GM23338 (cell line): ENCODE measurements around the gene TBC1D16. TPM values are rescaled to one million over a fixed set of nuclear protein-coding genes. Genes with fewer than 3 reads are reported as not detected.
"Not testable (repeated sequence)": the region's sequence is repeated elsewhere in the genome, so short reads cannot be mapped to it uniquely, and the experiment has no call there.

Source experiments
- ATAC-seq: fragments of 200-7000 bp; cut with Tn5 transposase; 3 replicates; pipeline ENCODE4 v1.9.1; 2020
- DNase-seq: peaks from one replicate; pipeline ENCODE4 v3.0.0-alpha.2; 2015; ENCODE audit warnings: low spot score
- H2AFZ ChIP-seq: fragments of 200-600 bp; sonication (generic); 2 replicates; pipeline ENCODE4 v1.8.0; 2016; ENCODE audit warnings: antibody characterized with exemption, mild to moderate bottlenecking, moderate library complexity
- H3F3A ChIP-seq: fragments of 200-600 bp; sonication (generic); replicated peaks from 2 replicates; pipeline ENCODE4 v1.8.0; 2017; ENCODE audit warnings: antibody characterized with exemption, mixed run types, low read depth
- H3K27ac ChIP-seq: fragments of 200-600 bp; sonication (generic); 2 replicates; pipeline ENCODE4 v1.6.1; 2016; ENCODE audit warnings: low read depth
- H3K27me3 ChIP-seq: fragments of 200-600 bp; sonication (generic); 2 replicates; pipeline ENCODE4 v1.8.0; 2016; ENCODE audit warnings: mild to moderate bottlenecking, mixed run types, moderate library complexity; ENCODE audit not compliant: insufficient read depth
- H3K36me3 ChIP-seq: fragments of 200-600 bp; sonication (generic); 2 replicates; pipeline ENCODE4 v1.8.0; 2016; ENCODE audit warnings: mild to moderate bottlenecking; ENCODE audit not compliant: insufficient read depth
- H3K4me1 ChIP-seq: fragments of 200-600 bp; sonication (generic); 2 replicates; pipeline ENCODE4 v1.8.0; 2016; ENCODE audit warnings: mild to moderate bottlenecking, moderate library complexity; ENCODE audit not compliant: insufficient read depth
- H3K4me2 ChIP-seq: fragments of 200-600 bp; sonication (generic); 2 replicates; pipeline ENCODE4 v1.7.1; 2017; ENCODE audit warnings: mixed run types
- H3K4me3 ChIP-seq: fragments of 200-600 bp; sonication (generic); 2 replicates; pipeline ENCODE4 v1.6.1; 2016; ENCODE audit warnings: mixed run types
- H3K79me2 ChIP-seq: fragments of 200-600 bp; sonication (generic); replicated peaks from 2 replicates; pipeline ENCODE4 v1.8.0; 2017; ENCODE audit warnings: mild to moderate bottlenecking; ENCODE audit not compliant: insufficient read depth
- H3K9me2 ChIP-seq: fragments of 200-600 bp; sonication (generic); 2 replicates; pipeline ENCODE4 v1.8.0; 2017; ENCODE audit not compliant: insufficient read depth
- H4K20me1 ChIP-seq: fragments of 200-600 bp; sonication (generic); replicated peaks from 2 replicates; pipeline ENCODE4 v1.8.0; 2017; ENCODE audit warnings: mild to moderate bottlenecking; ENCODE audit not compliant: insufficient read depth
- H3K27ac Mint-ChIP-seq: 2 replicates; pipeline ENCODE4 v1.8.0; 2020; ENCODE audit warnings: inconsistent platforms, mild to moderate bottlenecking, moderate library complexity, mixed read lengths
- H3K27me3 Mint-ChIP-seq: 3 replicates; pipeline ENCODE4 v1.8.0; 2022; ENCODE audit warnings: low read depth, mild to moderate bottlenecking, moderate library complexity, mixed read lengths, inconsistent platforms; ENCODE audit not compliant: insufficient read depth, poor library complexity
- H3K36me3 Mint-ChIP-seq: 3 replicates; pipeline ENCODE4 v1.8.0; 2021; ENCODE audit warnings: low read depth, mild to moderate bottlenecking, inconsistent platforms, moderate library complexity, mixed read lengths
- H3K4me1 Mint-ChIP-seq: 3 replicates; pipeline ENCODE4 v1.8.0; 2020; ENCODE audit warnings: mild to moderate bottlenecking, inconsistent platforms, mixed read lengths
- H3K4me3 Mint-ChIP-seq: 3 replicates; pipeline ENCODE4 v1.8.0; 2021; ENCODE audit warnings: moderate library complexity, mild to moderate bottlenecking, inconsistent platforms, mixed read lengths
- H3K9me3 Mint-ChIP-seq: 3 replicates; pipeline ENCODE4 v1.8.0; 2020; ENCODE audit warnings: moderate library complexity, mild to moderate bottlenecking, inconsistent platforms, mixed read lengths
- CREB1 ChIP-seq: fragments of 250-450 bp; sonication (Bioruptor Pico); IDR thresholded peaks from 2 replicates; pipeline ENCODE4 v1.5.0; 2020; ENCODE audit warnings: low read depth, mild to moderate bottlenecking, moderate library complexity
- STAT1 ChIP-seq: IDR thresholded peaks from one replicate; pipeline ENCODE4 v1.6.1; 2016; ENCODE audit warnings: antibody characterized with exemption; ENCODE audit not compliant: unreplicated experiment
- ZNF331 ChIP-seq: fragments of 250-450 bp; sonication (Bioruptor Pico); IDR thresholded peaks from 2 replicates; pipeline ENCODE4 v1.5.0; 2020; ENCODE audit warnings: low read depth, mild to moderate bottlenecking, moderate library complexity
- polyA plus RNA-seq: library from polyadenylated mRNA; unstranded; fragments of >200 nt; fragmentation: Nextera tagmentation; extraction: Ambion mirVana; gene quantifications from 2 replicates; pipeline ENCODE4 v1.2.1, GENCODE V29; 2016
- total RNA-seq: library from RNA; depleted of rRNA; stranded (reverse); fragments of >200 nt; shearing (Covaris generic); gene quantifications from 2 replicates; pipeline ENCODE4 v1.2.3, GENCODE V29; 2014
- TF ChIP-seq, protein P1 (sequence below), 2 experiments: fragments of 200-600 bp in 1 of 2; sonication (generic) in 1 of 2; conservative IDR thresholded peaks; 2 replicates each; pipeline versions ENCODE4 v1.5.1 to v1.6.1; 2016 to 2017; ENCODE audit warnings: antibody characterized with exemption in 2 of 2, low read depth in 2 of 2, mild to moderate bottlenecking in 2 of 2, moderate library complexity in 1 of 2
- TF ChIP-seq, protein P2 (sequence below): IDR thresholded peaks from one replicate; pipeline ENCODE4 v1.6.1; 2018; ENCODE audit warnings: antibody characterized with exemption; ENCODE audit not compliant: unreplicated experiment

Gene TBC1D16
- total and polyA plus RNA-seq, 2 experiments from 2014 or later, result 16.7 to 104 TPM

DNA sequence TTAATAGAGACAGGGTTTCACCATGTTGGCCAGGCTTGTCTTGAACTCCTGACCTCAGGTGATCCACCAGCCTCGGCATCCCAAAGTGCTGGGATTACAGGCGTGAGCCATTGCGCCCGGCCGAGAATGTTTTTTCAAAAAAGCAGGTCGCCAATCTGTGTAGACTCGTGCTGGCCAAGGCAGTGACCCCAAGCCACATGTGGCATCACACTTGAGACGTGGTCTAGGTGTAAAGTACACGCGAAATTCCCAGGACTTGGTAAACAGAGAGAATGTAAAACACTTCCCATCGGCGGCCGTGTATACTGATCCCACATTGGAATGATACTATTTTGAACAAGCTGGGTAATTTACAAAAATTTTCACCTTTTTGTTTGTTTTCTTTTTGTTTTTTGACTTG is 41.1 kb downstream of the TBC1D16 start (continued):
- TF ChIP-seq, protein P1, sequence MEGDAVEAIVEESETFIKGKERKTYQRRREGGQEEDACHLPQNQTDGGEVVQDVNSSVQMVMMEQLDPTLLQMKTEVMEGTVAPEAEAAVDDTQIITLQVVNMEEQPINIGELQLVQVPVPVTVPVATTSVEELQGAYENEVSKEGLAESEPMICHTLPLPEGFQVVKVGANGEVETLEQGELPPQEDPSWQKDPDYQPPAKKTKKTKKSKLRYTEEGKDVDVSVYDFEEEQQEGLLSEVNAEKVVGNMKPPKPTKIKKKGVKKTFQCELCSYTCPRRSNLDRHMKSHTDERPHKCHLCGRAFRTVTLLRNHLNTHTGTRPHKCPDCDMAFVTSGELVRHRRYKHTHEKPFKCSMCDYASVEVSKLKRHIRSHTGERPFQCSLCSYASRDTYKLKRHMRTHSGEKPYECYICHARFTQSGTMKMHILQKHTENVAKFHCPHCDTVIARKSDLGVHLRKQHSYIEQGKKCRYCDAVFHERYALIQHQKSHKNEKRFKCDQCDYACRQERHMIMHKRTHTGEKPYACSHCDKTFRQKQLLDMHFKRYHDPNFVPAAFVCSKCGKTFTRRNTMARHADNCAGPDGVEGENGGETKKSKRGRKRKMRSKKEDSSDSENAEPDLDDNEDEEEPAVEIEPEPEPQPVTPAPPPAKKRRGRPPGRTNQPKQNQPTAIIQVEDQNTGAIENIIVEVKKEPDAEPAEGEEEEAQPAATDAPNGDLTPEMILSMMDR (conservative IDR thresholded peaks at IDR 0.05; ENCODE audit: low read depth in 2 of 2), result no peak
- TF ChIP-seq ZNF331 (CRISPR knock-in tag), result no peak
- TF ChIP-seq, protein P2, sequence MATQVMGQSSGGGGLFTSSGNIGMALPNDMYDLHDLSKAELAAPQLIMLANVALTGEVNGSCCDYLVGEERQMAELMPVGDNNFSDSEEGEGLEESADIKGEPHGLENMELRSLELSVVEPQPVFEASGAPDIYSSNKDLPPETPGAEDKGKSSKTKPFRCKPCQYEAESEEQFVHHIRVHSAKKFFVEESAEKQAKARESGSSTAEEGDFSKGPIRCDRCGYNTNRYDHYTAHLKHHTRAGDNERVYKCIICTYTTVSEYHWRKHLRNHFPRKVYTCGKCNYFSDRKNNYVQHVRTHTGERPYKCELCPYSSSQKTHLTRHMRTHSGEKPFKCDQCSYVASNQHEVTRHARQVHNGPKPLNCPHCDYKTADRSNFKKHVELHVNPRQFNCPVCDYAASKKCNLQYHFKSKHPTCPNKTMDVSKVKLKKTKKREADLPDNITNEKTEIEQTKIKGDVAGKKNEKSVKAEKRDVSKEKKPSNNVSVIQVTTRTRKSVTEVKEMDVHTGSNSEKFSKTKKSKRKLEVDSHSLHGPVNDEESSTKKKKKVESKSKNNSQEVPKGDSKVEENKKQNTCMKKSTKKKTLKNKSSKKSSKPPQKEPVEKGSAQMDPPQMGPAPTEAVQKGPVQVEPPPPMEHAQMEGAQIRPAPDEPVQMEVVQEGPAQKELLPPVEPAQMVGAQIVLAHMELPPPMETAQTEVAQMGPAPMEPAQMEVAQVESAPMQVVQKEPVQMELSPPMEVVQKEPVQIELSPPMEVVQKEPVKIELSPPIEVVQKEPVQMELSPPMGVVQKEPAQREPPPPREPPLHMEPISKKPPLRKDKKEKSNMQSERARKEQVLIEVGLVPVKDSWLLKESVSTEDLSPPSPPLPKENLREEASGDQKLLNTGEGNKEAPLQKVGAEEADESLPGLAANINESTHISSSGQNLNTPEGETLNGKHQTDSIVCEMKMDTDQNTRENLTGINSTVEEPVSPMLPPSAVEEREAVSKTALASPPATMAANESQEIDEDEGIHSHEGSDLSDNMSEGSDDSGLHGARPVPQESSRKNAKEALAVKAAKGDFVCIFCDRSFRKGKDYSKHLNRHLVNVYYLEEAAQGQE, result no peak
- no peak for TF ChIP-seq STAT1
- no peak for TF ChIP-seq CREB1 (CRISPR knock-in tag)

DNA sequence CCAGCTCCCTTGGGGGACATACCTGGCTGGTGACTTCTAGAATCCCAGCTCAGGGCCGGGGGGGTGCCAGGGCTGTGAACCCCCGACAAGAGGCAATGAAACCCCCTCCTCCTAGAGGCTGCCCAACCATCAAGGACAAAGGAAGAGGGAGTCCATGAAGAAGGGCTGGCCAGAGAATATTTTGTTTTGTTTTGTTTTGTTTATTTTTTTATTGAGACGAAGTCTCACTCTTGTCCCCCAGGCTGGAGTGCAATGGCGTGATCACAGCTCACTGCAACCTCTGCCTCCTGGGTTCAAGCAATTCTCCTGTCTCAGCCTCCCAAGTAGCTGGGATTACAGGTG is 41.5 kb downstream of the TBC1D16 start:
- H3F3A ChIP-seq, H3K36me3 ChIP-seq, H3K27me3 ChIP-seq, DNase-seq, H3K4me3 ChIP-seq, H4K20me1 ChIP-seq, H3K36me3 Mint-ChIP-seq, H3K4me3 Mint-ChIP-seq, H2AFZ ChIP-seq, H3K9me3 Mint-ChIP-seq, ATAC-seq, H3K9me2 ChIP-seq: not testable (repeated sequence)
- peaks cover 27% of the 10 kb centered on the region for H3K79me2 ChIP-seq
- H3K27ac ChIP-seq, result peak overlapping the region; percentile 91
- Mint-ChIP-seq H3K27ac (peak overlapping the region; percentile 93), H3K4me1 (peaks cover 53% of the 10 kb centered on the region), H3K27me3 (peaks cover 16% of the 10 kb centered on the region)
- H3K4me1 ChIP-seq, result peaks cover 37% of the 10 kb centered on the region
- peak overlapping the region; percentile 81 for H3K4me2 ChIP-seq

DNA sequence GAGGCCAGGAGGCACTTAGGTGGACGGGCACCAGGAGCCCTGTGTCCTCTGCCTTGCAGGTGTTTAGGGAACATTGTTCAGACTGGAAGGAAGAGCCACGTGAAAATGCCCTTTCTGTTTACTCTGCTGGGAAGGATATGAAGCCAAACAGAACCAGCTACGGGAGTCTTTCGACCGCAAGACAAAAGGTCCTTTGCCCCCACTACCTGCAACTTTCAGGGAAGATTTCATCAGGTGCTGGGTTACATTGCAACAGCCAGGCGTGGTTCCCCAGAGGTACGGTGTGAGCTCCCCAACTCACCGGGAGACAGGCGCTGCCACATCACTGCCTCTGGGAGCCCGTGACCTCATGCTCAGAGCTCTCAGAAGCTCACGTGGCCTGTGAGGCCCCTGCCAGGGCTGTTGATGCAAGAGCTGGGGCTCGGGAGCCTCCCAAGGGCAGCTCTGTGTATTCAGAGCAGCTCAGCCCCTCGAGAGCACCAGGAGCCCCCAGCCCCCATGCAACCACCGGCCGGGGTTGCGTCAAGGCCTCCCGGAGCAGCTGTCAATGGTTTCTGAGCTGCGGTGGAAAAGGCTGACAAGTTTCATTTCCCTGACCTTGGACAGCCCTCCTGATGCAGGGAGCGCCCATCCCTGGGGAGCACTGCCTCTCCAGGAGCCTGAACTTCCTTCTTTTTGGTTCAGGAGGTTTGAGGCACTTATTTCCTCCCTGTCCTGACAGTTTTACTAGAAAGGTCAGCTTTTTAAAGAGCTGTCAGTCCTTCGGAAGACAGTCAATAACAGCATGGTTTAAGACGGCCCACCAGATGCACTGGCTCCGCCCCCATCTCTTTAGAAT is 42.1 kb downstream of the TBC1D16 start:
- H3K4me1 Mint-ChIP-seq, result peaks cover 58% of the 10 kb centered on the region
- Histone ChIP-seq H3K36me3 (no peaks in the 10 kb centered on the region), H2AFZ (no peak overlapping the region), H3K9me2 (no peaks in the 10 kb centered on the region), H3K4me1 (peaks cover 41% of the 10 kb centered on the region), H3F3A (peaks cover 7% of the 10 kb centered on the region; the same call in 1 of the 2 replicates), H3K79me2 (peaks cover 33% of the 10 kb centered on the region), H3K27me3 (no peaks in the 10 kb centered on the region), H3K4me3 (no peak overlapping the region), H4K20me1 (peaks cover 10% of the 10 kb centered on the region), H3K27ac (peak overlapping the region; percentile 91), H3K4me2 (peak overlapping the region; percentile 81)
- H3K27ac Mint-ChIP-seq, result peak overlapping the region; percentile 93
- H3K36me3 Mint-ChIP-seq, result no peaks in the 10 kb centered on the region; the same call in 2 of the 3 replicates
- H3K27me3 Mint-ChIP-seq, result peaks cover 16% of the 10 kb centered on the region
- H3K4me3 Mint-ChIP-seq, result peak overlapping the region; percentile 14; the same call in 1 of the 3 replicates
- ATAC-seq, result peak; percentile 23
- peak; percentile 69 for DNase-seq
- H3K9me3 Mint-ChIP-seq, result no peaks in the 10 kb centered on the region; the same call in 2 of the 3 replicates
- no peak for TF ChIP-seq STAT1
- TF ChIP-seq CREB1 (CRISPR knock-in tag), result 0 out of 2 replicates have a peak, but pooled peaks have one; percentile 19
